H9 (cell line): ENCODE results near the gene ZNF609. TPM values are rescaled to one million over a fixed set of nuclear protein-coding genes. Genes with fewer than 3 reads are reported as not detected.
A peak's percentile ranks its signal among the peaks of the same experiment; 100 is the strongest.

ENCODE experiments used
- DNase-seq: peaks from one replicate; pipeline ENCODE4 v3.0.0-alpha.2; 2017
- H2AFZ ChIP-seq: one replicate; pipeline ENCODE4 v1.6.1; 2013; ENCODE audit warnings: mild to moderate bottlenecking, low read length, control low read depth, moderate library complexity
- H2AK5ac ChIP-seq: 2 replicates; pipeline ENCODE4 v1.6.1; 2013; ENCODE audit warnings: low read length, control low read depth, mixed read lengths; ENCODE audit not compliant: insufficient read length
- H2BK120ac ChIP-seq: one replicate; pipeline ENCODE4 v1.6.1; 2013; ENCODE audit warnings: low read depth, mild to moderate bottlenecking, low read length, control low read depth, inconsistent platforms; ENCODE audit not compliant: poor library complexity, severe bottlenecking
- H2BK12ac ChIP-seq: 2 replicates; pipeline ENCODE4 v1.6.1; 2013; ENCODE audit warnings: low read length, control low read depth, mixed read lengths, low read depth; ENCODE audit not compliant: insufficient read length
- H2BK15ac ChIP-seq: 2 replicates; pipeline ENCODE4 v1.6.1; 2013; ENCODE audit warnings: low read depth, low read length, control low read depth
- H2BK20ac ChIP-seq: one replicate; pipeline ENCODE4 v1.6.1; 2013; ENCODE audit warnings: low read depth, mild to moderate bottlenecking, low read length, control low read depth, inconsistent platforms; ENCODE audit not compliant: poor library complexity, severe bottlenecking
- H2BK5ac ChIP-seq: 2 replicates; pipeline ENCODE4 v1.6.1; 2013; ENCODE audit warnings: low read length, control low read depth, mixed read lengths; ENCODE audit not compliant: insufficient read length
- H3K14ac ChIP-seq: 2 replicates; pipeline ENCODE4 v1.6.1; 2013; ENCODE audit warnings: low read length, control low read depth; ENCODE audit not compliant: insufficient read depth
- H3K18ac ChIP-seq: 2 replicates; pipeline ENCODE4 v1.6.1; 2013; ENCODE audit warnings: low read depth, mild to moderate bottlenecking, mixed read lengths, low read length, control low read depth; ENCODE audit not compliant: insufficient read length
- H3K23ac ChIP-seq: 2 replicates; pipeline ENCODE4 v1.6.1; 2013; ENCODE audit warnings: low read length, control low read depth, mixed read lengths, low read depth; ENCODE audit not compliant: insufficient read length
- H3K23me2 ChIP-seq: 2 replicates; pipeline ENCODE4 v1.6.1; 2013; ENCODE audit warnings: low read depth, mild to moderate bottlenecking, mixed read lengths, low read length, control low read depth; ENCODE audit not compliant: insufficient read length, poor library complexity, severe bottlenecking
- H3K27ac ChIP-seq: 2 replicates; pipeline ENCODE4 v1.5.1; 2013; ENCODE audit warnings: low read length, control low read depth, mixed read lengths, low read depth; ENCODE audit not compliant: insufficient read length
- H3K27me3 ChIP-seq: 2 replicates; pipeline ENCODE4 v1.6.1; 2013; ENCODE audit warnings: low read length, control low read depth, inconsistent platforms; ENCODE audit not compliant: insufficient read depth
- H3K4ac ChIP-seq: 2 replicates; pipeline ENCODE4 v1.6.1; 2013; ENCODE audit warnings: low read depth, mild to moderate bottlenecking, control low read depth, inconsistent platforms, low read length, moderate library complexity
- H3K4me1 ChIP-seq: 2 replicates; pipeline ENCODE4 v1.6.1; 2013; ENCODE audit warnings: low read length, control low read depth, inconsistent platforms; ENCODE audit not compliant: insufficient read depth
- H3K4me2 ChIP-seq: 2 replicates; pipeline ENCODE4 v1.6.1; 2013; ENCODE audit warnings: low read length, control low read depth, mixed read lengths; ENCODE audit not compliant: insufficient read length, insufficient read depth
- H3K56ac ChIP-seq: 2 replicates; pipeline ENCODE4 v1.6.1; 2013; ENCODE audit warnings: low read depth, mild to moderate bottlenecking, mixed read lengths, low read length, control low read depth; ENCODE audit not compliant: insufficient read length
- H3K79me1 ChIP-seq: 2 replicates; pipeline ENCODE4 v1.6.1; 2013; ENCODE audit warnings: low read depth, mild to moderate bottlenecking, moderate library complexity, low read length, control low read depth, inconsistent platforms; ENCODE audit not compliant: insufficient read depth, poor library complexity, severe bottlenecking
- H3K79me2 ChIP-seq: 2 replicates; pipeline ENCODE4 v1.6.1; 2013; ENCODE audit warnings: low read length, control low read depth, inconsistent platforms; ENCODE audit not compliant: insufficient read depth
- H3K9ac ChIP-seq: 2 replicates; pipeline ENCODE4 v1.6.1; 2013; ENCODE audit warnings: low read length, control low read depth, mixed read lengths; ENCODE audit not compliant: insufficient read length; ENCODE audit errors: extremely low read depth
- H3K9me3 ChIP-seq: one replicate; pipeline ENCODE4 v1.6.1; 2013; ENCODE audit warnings: low read depth, low read length, inconsistent platforms; ENCODE audit not compliant: control insufficient read depth
- H3T11ph ChIP-seq: one replicate; pipeline ENCODE4 v1.6.1; 2013; ENCODE audit warnings: mild to moderate bottlenecking, low read length, control low read depth, inconsistent platforms
- H4K20me1 ChIP-seq: one replicate; pipeline ENCODE4 v1.6.1; 2013; ENCODE audit not compliant: control insufficient read depth, insufficient read length, insufficient read depth
- H4K5ac ChIP-seq: 2 replicates; pipeline ENCODE4 v1.6.1; 2013; ENCODE audit warnings: low read depth, mild to moderate bottlenecking, mixed read lengths, low read length, control low read depth; ENCODE audit not compliant: insufficient read length
- H4K8ac ChIP-seq: replicated peaks from 2 replicates; pipeline ENCODE4 v1.6.1; 2013; ENCODE audit warnings: low read length, control low read depth, mixed read lengths, low read depth; ENCODE audit not compliant: insufficient read length
- H4K91ac ChIP-seq: 2 replicates; pipeline ENCODE4 v1.6.1; 2013; ENCODE audit warnings: low read depth, mild to moderate bottlenecking, moderate library complexity, mixed read lengths, low read length, control low read depth; ENCODE audit not compliant: insufficient read length
- H3K27ac Mint-ChIP-seq, 3 experiments: 2 replicates in 2 of 3; 3 replicates in 1 of 3; pipeline ENCODE4 v1.8.0; 2020 to 2021; ENCODE audit warnings: mixed read lengths in 3 of 3, mild to moderate bottlenecking in 1 of 3, moderate library complexity in 1 of 3
- H3K27me3 Mint-ChIP-seq: 2 replicates; pipeline ENCODE4 v1.8.0; 2021; ENCODE audit warnings: low read depth, mild to moderate bottlenecking, moderate library complexity, mixed read lengths
- H3K36me3 Mint-ChIP-seq, 3 experiments: 2 replicates in 2 of 3; 3 replicates in 1 of 3; pipeline ENCODE4 v1.8.0; 2020 to 2021; ENCODE audit warnings: low read depth in 3 of 3, mixed read lengths in 3 of 3; ENCODE audit not compliant: insufficient read depth in 1 of 3
- H3K4me1 Mint-ChIP-seq, 2 experiments: 2 replicates each; pipeline ENCODE4 v1.8.0; 2020; ENCODE audit warnings: mixed read lengths in 2 of 2
- H3K4me3 Mint-ChIP-seq, 2 experiments: 2 replicates in 1 of 2; 3 replicates in 1 of 2; pipeline ENCODE4 v1.8.0; 2020 to 2021; ENCODE audit warnings: mild to moderate bottlenecking in 2 of 2, mixed read lengths in 2 of 2, moderate library complexity in 1 of 2
- H3K9me3 Mint-ChIP-seq, 2 experiments: 2 replicates in 1 of 2; 3 replicates in 1 of 2; pipeline ENCODE4 v1.8.0; 2020; ENCODE audit warnings: mild to moderate bottlenecking in 2 of 2, mixed read lengths in 2 of 2, moderate library complexity in 1 of 2
- CTCF ChIP-seq: fragments of 200-600 bp; sonication (generic); conservative IDR thresholded peaks from 3 replicates; pipeline ENCODE4 v1.8.0; 2021; ENCODE audit warnings: antibody characterized with exemption, mild to moderate bottlenecking
- WGBS: extraction: QIAGEN DNeasy Blood & Tissue Kit; methylation state at CpG from one replicate; pipeline ENCODE4 v1.1.7; 2013; ENCODE audit warnings: missing lambda C conversion rate, low lambda C conversion rate, mixed read lengths; ENCODE audit not compliant: insufficient read length; ENCODE audit errors: extremely low coverage; 5-methylcytosine and 5-hydroxymethylcytosine counted together
- total RNA-seq: library from RNA; stranded (reverse); gene quantifications from 2 replicates; pipeline ENCODE4 v1.2.1, GENCODE V29; 2021

Gene ZNF609
- total RNA-seq, 1 experiment from 2014 or later, result 45.3 TPM

DNA sequence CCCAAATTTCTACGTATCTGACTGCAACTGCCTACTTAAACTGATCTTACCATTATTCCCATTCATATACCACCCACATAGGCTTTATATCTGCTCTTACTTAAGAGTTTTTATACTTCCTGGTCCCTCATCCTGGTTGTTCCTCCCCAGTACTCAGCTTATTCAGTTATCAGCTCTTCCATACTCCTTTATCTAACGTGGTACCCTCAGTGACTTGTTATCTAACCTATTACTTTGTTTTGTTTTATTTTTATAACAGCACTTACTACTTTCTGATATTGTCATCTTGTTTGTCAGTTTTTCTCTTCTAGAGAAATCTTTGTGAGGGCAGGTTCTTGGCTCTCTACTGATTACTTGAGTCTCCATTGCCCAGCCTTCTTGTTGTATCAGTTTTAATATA lies 100.6 kb downstream of the ZNF609 start:
- Histone ChIP-seq H2BK12ac (no peak overlapping the region), H3K9ac (no peak overlapping the region), H4K8ac (no peak overlapping the region), H3K14ac (no peak overlapping the region), H2BK20ac (no peak overlapping the region), H3K4ac (no peak overlapping the region), H2BK120ac (no peak overlapping the region), H3K4me2 (no peak overlapping the region), H3K56ac (no peak overlapping the region), H2AK5ac (no peak overlapping the region), H3K23ac (no peak overlapping the region), H4K20me1 (no peaks in the 10 kb centered on the region), H3K79me2 (peaks cover 4% of the 10 kb centered on the region; the same call in 1 of the 2 replicates), H3K23me2 (no peaks in the 10 kb centered on the region), H3T11ph (no peak overlapping the region), H2BK15ac (no peak overlapping the region), H2AFZ (no peak overlapping the region), H4K5ac (no peak overlapping the region), H2BK5ac (no peak overlapping the region), H3K79me1 (peaks cover 12% of the 10 kb centered on the region), H3K9me3 (no peaks in the 10 kb centered on the region), H3K4me1 (no peaks in the 10 kb centered on the region), H3K27me3 (no peaks in the 10 kb centered on the region), H4K91ac (no peak overlapping the region), H3K27ac (no peak overlapping the region), H3K18ac (no peak overlapping the region)
- no peak for DNase-seq
- Mint-ChIP-seq H3K4me3 (no peak overlapping the region), H3K9me3 (peaks cover 0 to 2% of the 10 kb centered on the region in 2 experiments; a peak in 1 of 5 replicates), H3K27me3 (no peaks in the 10 kb centered on the region), H3K27ac (peak overlapping the region in 1 of 3 experiments; percentile 26; a peak in 3 of 7 replicates), H3K36me3 (peaks cover 0 to 8% (median 8%) of the 10 kb centered on the region in 3 experiments; a peak in 6 of 7 replicates), H3K4me1 (peaks cover 15 to 20% of the 10 kb centered on the region in 2 experiments)
- no peak for TF ChIP-seq CTCF
- WGBS, result no CpG with 5 or more reads among the region's 2 CpGs
